ENCODE results near the gene PSD2. TPM values are rescaled to one million over a fixed set of nuclear protein-coding genes. Genes with fewer than 3 reads are reported as not detected.

The PSD2 gene
- total RNA-seq, 1 experiment from 2014 or later, result not detected

DNA sequence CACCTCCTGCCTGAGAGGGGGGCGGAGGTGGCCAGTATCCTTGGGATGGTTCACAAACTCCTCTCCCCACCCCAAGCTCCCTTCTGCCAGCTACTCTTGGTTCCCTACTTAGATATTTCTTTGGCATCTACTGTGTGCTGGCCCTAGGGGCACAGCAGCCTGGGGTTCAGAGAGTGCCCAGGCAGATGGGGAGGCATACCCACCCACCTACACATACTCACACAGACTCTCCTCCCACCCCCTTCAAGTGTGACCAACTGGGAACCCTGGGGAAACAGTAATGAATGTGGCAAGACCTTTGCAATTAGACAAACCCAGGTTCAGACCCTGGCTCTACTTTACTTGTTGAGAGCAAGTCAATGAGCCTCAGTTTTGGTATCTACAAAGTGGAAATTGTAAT lies 44.4 kb upstream of the PSD2 start:
- intact Hi-C loops (cut with micrococcal nuclease), result no loop called here
- TF ChIP-seq EZH2phosphoT487 (IDR thresholded peaks at IDR 0.05; ENCODE audit: borderline replicate concordance, low read length) (no peak), EZH2 (IDR thresholded peaks at IDR 0.05; ENCODE audit: low read length, unreplicated experiment) (no peak)
- TF ChIP-seq, protein P1, sequence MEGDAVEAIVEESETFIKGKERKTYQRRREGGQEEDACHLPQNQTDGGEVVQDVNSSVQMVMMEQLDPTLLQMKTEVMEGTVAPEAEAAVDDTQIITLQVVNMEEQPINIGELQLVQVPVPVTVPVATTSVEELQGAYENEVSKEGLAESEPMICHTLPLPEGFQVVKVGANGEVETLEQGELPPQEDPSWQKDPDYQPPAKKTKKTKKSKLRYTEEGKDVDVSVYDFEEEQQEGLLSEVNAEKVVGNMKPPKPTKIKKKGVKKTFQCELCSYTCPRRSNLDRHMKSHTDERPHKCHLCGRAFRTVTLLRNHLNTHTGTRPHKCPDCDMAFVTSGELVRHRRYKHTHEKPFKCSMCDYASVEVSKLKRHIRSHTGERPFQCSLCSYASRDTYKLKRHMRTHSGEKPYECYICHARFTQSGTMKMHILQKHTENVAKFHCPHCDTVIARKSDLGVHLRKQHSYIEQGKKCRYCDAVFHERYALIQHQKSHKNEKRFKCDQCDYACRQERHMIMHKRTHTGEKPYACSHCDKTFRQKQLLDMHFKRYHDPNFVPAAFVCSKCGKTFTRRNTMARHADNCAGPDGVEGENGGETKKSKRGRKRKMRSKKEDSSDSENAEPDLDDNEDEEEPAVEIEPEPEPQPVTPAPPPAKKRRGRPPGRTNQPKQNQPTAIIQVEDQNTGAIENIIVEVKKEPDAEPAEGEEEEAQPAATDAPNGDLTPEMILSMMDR (conservative IDR thresholded peaks at IDR 0.05; ENCODE audit: low read depth, low read length), result no peak
- Histone ChIP-seq H2AFZ (ENCODE audit: low read length) (no peak overlapping the region), H3K4me3 (ENCODE audit: low read length) (no peak overlapping the region), H3K9ac (ENCODE audit: low read length) (no peak overlapping the region), H4K20me1 (ENCODE audit: low read length) (no peaks in the 10 kb centered on the region), H3K4me2 (ENCODE audit: low read length) (no peak overlapping the region), H3K36me3 (ENCODE audit: low read depth, low read length) (no peaks in the 10 kb centered on the region), H3K9me3 (ENCODE audit: low read length) (no peaks in the 10 kb centered on the region), H3K9me2 (replicated peaks; ENCODE audit: low read length) (no peaks in the 10 kb centered on the region), H3K4me1 (ENCODE audit: insufficient read depth, low read length) (peaks cover 19% of the 10 kb centered on the region), H3K27ac (ENCODE audit: low read length) (no peak overlapping the region), H3K27me3 (ENCODE audit: low read length) (peaks cover 47% of the 10 kb centered on the region), H3K79me2 (ENCODE audit: low read length) (no peaks in the 10 kb centered on the region), H3F3A (ENCODE audit: low read length, unreplicated experiment) (no peaks in the 10 kb centered on the region)
- no TSS peak for BruUV-seq (replicated peaks)
- ATAC-seq (no peak), DNase-seq (no peak)
- ChIA-PET CTCF (no interaction called here), POLR2A (ENCODE audit: unreplicated experiment) (no interaction called here)

GRCh38 chr5:139752506-139753473 lies 42.8 kb upstream of the PSD2 start:
- POLR2A ChIA-PET (ENCODE audit: unreplicated experiment), result no interaction called here
- no peak overlapping the region for H3K4me2 ChIP-seq (ENCODE audit: low read length)
- no peak for ATAC-seq

More at GRCh38 chr5:139752506-139753473, 42.8 kb upstream of the PSD2 start:
- Histone ChIP-seq H3K9ac (ENCODE audit: low read length) (no peak overlapping the region), H3K79me2 (ENCODE audit: low read length) (no peaks in the 10 kb centered on the region), H3K27ac (ENCODE audit: low read length) (no peak overlapping the region), H3K27me3 (ENCODE audit: low read length) (peaks cover 42% of the 10 kb centered on the region), H3K4me1 (ENCODE audit: insufficient read depth, low read length) (peaks cover 3% of the 10 kb centered on the region), H3K4me3 (ENCODE audit: low read length) (no peak overlapping the region), H4K20me1 (ENCODE audit: low read length) (no peaks in the 10 kb centered on the region), H2AFZ (ENCODE audit: low read length) (no peak overlapping the region), H3K36me3 (ENCODE audit: low read depth, low read length) (no peaks in the 10 kb centered on the region), H3K9me3 (ENCODE audit: low read length) (no peaks in the 10 kb centered on the region), H3F3A (ENCODE audit: low read length, unreplicated experiment) (no peaks in the 10 kb centered on the region), H3K9me2 (replicated peaks; ENCODE audit: low read length) (no peaks in the 10 kb centered on the region)
- BruUV-seq (replicated peaks), result no TSS peak
- TF ChIP-seq, protein P1 (conservative IDR thresholded peaks at IDR 0.05; ENCODE audit: low read depth, low read length), result no peak
- TF ChIP-seq EZH2 (IDR thresholded peaks at IDR 0.05; ENCODE audit: low read length, unreplicated experiment), result no peak
- TF ChIP-seq EZH2phosphoT487 (IDR thresholded peaks at IDR 0.05; ENCODE audit: borderline replicate concordance, low read length), result no peak
- intact Hi-C loops (cut with micrococcal nuclease), result no loop called here
- peak; percentile 35 for DNase-seq
- CTCF ChIA-PET, result no interaction called here
